Transverse colon (tissue), 4 donors: ENCODE data around the gene GOLGA6L10. TPM values are rescaled to one million over a fixed set of nuclear protein-coding genes. Genes with fewer than 3 reads are reported as not detected.
"Not testable (repeated sequence)": the region's sequence is repeated elsewhere in the genome, so short reads cannot be mapped to it uniquely, and the experiment has no call there.

Source experiments
- DNase-seq: peaks from one replicate; pipeline ENCODE4 v3.0.0-alpha.2; 2019
- H3K27ac ChIP-seq, 4 donors: fragments of 200-600 bp; sonication (generic); 2 replicates each; pipeline ENCODE4 v1.5.1; 2016 to 2018; ENCODE audit warnings: inconsistent platforms in 4 of 4
- H3K27me3 ChIP-seq: fragments of 200-600 bp; sonication (generic); 2 replicates; pipeline ENCODE4 v1.5.1; 2017; ENCODE audit warnings: inconsistent platforms
- H3K36me3 ChIP-seq, 4 donors: fragments of 200-600 bp; sonication (generic); 2 replicates each; pipeline ENCODE4 v1.5.1; 2017 to 2019; ENCODE audit warnings: inconsistent platforms in 4 of 4
- H3K4me1 ChIP-seq, 4 donors: fragments of 200-600 bp; sonication (generic); 2 replicates each; pipeline ENCODE4 v1.5.1; 2017 to 2020; ENCODE audit warnings: inconsistent platforms in 4 of 4
- H3K4me3 ChIP-seq, 4 donors: fragments of 200-600 bp; sonication (generic); 1 replicate in 1 of 4; 2 replicates in 3 of 4; pipeline versions ENCODE4 v1.5.1 to v1.6.1; 2017 to 2019; ENCODE audit warnings: inconsistent platforms in 4 of 4
- H3K9me3 ChIP-seq, 2 donors: fragments of 200-600 bp; sonication (generic); 2 replicates each; pipeline ENCODE4 v1.5.1; 2017 to 2019; ENCODE audit warnings: inconsistent platforms in 2 of 2
- EP300 ChIP-seq: sonication (generic); formaldehyde crosslinking; IDR thresholded peaks from one replicate; pipeline ENCODE4 v1.6.1; 2017; ENCODE audit warnings: antibody characterized with exemption, low read depth
- POLR2A ChIP-seq: fragments of 450-650 bp; IDR thresholded peaks from one replicate; pipeline ENCODE4 v1.6.1; 2016; ENCODE audit warnings: antibody characterized with exemption, mild to moderate bottlenecking, moderate library complexity
- POLR2AphosphoS5 ChIP-seq, 3 donors: sonication (generic); formaldehyde crosslinking; IDR thresholded peaks; one replicate each; pipeline ENCODE4 v1.6.1; 2016; ENCODE audit warnings: antibody characterized with exemption in 3 of 3
- WGBS, 2 donors: methylation state at CpG; one replicate each; pipeline ENCODE4 v1.1.5; 2018; ENCODE audit warnings: low coverage in 1 of 2; 5-methylcytosine and 5-hydroxymethylcytosine counted together
- in situ Hi-C, 4 donors: fragments of 200-750 bp; cut with MboI; loops; one replicate each; pipeline versions ENCODE4 v1.15.0 to v1.15.1; 2017; ENCODE audit warnings: low sequenced_read_pairs in 3 of 4, low pct_ligation_motif_present in 1 of 4, low pct_unique_long_range_greater_than_20kb in 1 of 4
- intact Hi-C: fragments of 100-400 bp; cut with DNase I; formaldehyde crosslinking; loops from one replicate; pipeline ENCODE4 v1.15.1; 2023; ENCODE audit warnings: low total_unique reads
- total RNA-seq, 4 donors: library from RNA; depleted of rRNA; stranded (reverse); fragments of >200 nt; gene quantifications; one replicate each; pipeline ENCODE4 v1.1.0, GENCODE V29; 2016
- TF ChIP-seq, protein P1 (sequence below), 5 experiments: fragments of 200-600 bp in 3 of 5; fragments of 450-650 bp in 2 of 5; sonication (generic) in 3 of 5; IDR thresholded peaks; 1 replicate in 2 of 5; 2 replicates in 3 of 5; pipeline ENCODE4 v1.5.1; 2016 to 2017; ENCODE audit warnings: antibody characterized with exemption in 5 of 5, inconsistent platforms in 3 of 5, mild to moderate bottlenecking in 2 of 5, moderate library complexity in 1 of 5

The GOLGA6L10 gene
- total RNA-seq, 4 donors from 2014 or later: 1.2 to 17.1 (median 1.3) TPM; not detected in 1

- H3K27me3 ChIP-seq: no peaks in the 10 kb centered on the region
- no peak for TF ChIP-seq EP300
- no peak for TF ChIP-seq POLR2AphosphoS5 (IDR thresholded peaks at IDR 0.05)
- no peak for TF ChIP-seq POLR2A
- TF ChIP-seq, protein P1, sequence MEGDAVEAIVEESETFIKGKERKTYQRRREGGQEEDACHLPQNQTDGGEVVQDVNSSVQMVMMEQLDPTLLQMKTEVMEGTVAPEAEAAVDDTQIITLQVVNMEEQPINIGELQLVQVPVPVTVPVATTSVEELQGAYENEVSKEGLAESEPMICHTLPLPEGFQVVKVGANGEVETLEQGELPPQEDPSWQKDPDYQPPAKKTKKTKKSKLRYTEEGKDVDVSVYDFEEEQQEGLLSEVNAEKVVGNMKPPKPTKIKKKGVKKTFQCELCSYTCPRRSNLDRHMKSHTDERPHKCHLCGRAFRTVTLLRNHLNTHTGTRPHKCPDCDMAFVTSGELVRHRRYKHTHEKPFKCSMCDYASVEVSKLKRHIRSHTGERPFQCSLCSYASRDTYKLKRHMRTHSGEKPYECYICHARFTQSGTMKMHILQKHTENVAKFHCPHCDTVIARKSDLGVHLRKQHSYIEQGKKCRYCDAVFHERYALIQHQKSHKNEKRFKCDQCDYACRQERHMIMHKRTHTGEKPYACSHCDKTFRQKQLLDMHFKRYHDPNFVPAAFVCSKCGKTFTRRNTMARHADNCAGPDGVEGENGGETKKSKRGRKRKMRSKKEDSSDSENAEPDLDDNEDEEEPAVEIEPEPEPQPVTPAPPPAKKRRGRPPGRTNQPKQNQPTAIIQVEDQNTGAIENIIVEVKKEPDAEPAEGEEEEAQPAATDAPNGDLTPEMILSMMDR (IDR thresholded peaks at IDR 0.05): no peak
- DNase-seq: no peak
- no peaks in the 10 kb centered on the region for H3K9me3 ChIP-seq
- WGBS, 2 donors: 80 to 89% methylated on average over 1 to 2 of the region's 2 CpGs
- H3K36me3 ChIP-seq: no peaks in the 10 kb centered on the region
- in situ Hi-C loops (no loop called here), intact Hi-C loops (no loop called here)
- no peak overlapping the region for H3K27ac ChIP-seq
- no peaks in the 10 kb centered on the region for H3K4me1 ChIP-seq
- H3K4me3 ChIP-seq: no peak overlapping the region
Observed at GRCh38 chr15:82313446-82313845, 35.8 kb downstream of the GOLGA6L10 start.

DNA sequence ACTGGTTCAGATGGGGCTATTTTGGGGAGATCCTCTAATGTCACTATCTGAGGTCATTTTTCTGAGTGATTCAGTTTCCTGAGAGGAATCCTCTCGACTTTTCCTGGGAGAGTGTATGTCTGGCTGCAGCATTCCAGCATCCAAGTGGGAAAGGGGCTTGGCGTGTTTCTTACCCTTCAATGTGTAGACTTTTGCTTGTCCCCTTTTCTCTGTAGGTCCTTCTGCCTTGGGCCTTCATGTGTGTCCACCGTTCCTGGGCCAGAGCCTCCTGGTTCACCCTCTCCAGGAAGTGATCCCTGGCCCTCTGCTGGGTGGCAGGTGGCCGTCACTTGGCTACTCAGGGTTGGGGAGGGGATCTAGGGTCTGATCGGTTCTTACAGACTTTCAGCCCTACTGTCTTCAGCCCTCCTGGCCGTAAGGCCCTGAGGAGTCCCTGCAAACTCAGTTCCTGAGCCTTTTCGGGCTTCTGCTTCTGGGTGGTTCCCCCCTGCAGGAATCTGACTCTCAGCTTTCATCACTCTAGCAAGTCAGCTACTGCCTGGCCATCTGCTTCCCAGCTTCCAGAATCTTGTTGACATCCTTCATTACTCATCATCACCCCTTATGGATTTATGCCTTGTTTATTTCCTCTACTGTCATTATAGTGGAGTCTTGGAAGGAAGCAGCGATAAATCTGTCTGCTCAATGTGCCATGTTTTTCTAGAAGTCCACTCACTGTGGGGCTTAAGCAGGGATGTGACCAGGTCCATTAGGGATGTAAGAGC, 36.5 kb downstream of the GOLGA6L10 start:
- Histone ChIP-seq H3K36me3 (no peaks in the 10 kb centered on the region), H3K27ac (no peak overlapping the region), H3K9me3 (no peaks in the 10 kb centered on the region), H3K4me1 (no peaks in the 10 kb centered on the region), H3K27me3 (no peaks in the 10 kb centered on the region), H3K4me3 (no peak overlapping the region)
- in situ Hi-C loops (no loop called here), intact Hi-C loops (no loop called here)
- TF ChIP-seq, protein P1 (IDR thresholded peaks at IDR 0.05): no peak
- TF ChIP-seq POLR2AphosphoS5 (IDR thresholded peaks at IDR 0.05) (no peak), POLR2A (no peak), EP300 (no peak)
- DNase-seq: no peak
- 82% methylated on average over 7 of the region's 8 CpGs; no CpG with 5 or more reads in 1 of the 2 donors for WGBS, 2 donors

GRCh38 chr15:82311321-82311720, 38.0 kb downstream of the GOLGA6L10 start:
- H3K9me3 ChIP-seq, H3K4me1 ChIP-seq, intact Hi-C loops, H3K27ac ChIP-seq, H3K36me3 ChIP-seq, H3K27me3 ChIP-seq, in situ Hi-C loops, H3K4me3 ChIP-seq, DNase-seq: not testable (repeated sequence)
- WGBS, 2 donors: 71 to 92% methylated on average over 4 to 5 of the region's 5 CpGs

DNA sequence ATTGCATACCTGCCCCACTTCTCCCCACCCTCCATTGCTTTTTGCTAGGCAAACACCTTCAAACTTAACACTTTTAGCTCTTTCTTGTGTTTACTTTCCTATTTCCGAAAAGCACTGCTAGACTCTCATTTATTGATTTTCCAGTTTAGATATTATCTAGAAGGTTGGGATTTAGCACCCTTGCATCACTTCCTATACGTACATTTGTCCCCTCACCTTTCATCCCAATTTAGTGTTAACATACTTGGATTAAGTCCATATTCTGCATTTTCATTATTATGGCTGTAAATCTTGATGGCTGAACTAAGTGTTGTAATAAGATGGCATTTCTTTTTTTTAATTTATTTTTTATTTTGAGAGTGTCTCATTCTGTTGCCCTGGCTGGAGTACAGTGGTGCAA, 39.5 kb downstream of the GOLGA6L10 start:
- 79 to 93% methylated on average over 2 of the region's 2 CpGs for WGBS, 2 donors

More for the DNA sequence above, 39.5 kb downstream of the GOLGA6L10 start:
- no peak overlapping the region for H3K27ac ChIP-seq
- H3K36me3 ChIP-seq: no peaks in the 10 kb centered on the region
- TF ChIP-seq POLR2AphosphoS5 (IDR thresholded peaks at IDR 0.05): no peak
- TF ChIP-seq, protein P1 (IDR thresholded peaks at IDR 0.05): no peak
- TF ChIP-seq EP300: no peak
- TF ChIP-seq POLR2A: no peak
- H3K4me3 ChIP-seq: no peak overlapping the region
- H3K9me3 ChIP-seq: no peaks in the 10 kb centered on the region
- H3K27me3 ChIP-seq: no peaks in the 10 kb centered on the region
- in situ Hi-C loops (no loop called here), intact Hi-C loops (no loop called here)
- no peaks in the 10 kb centered on the region for H3K4me1 ChIP-seq
- DNase-seq: no peak
